Pancreas (tissue), 10 donors: Measurements from ENCODE around the gene SMOC2. TPM values are rescaled to one million over a fixed set of nuclear protein-coding genes. Genes with fewer than 3 reads are reported as not detected.

ENCODE experiments used
- ATAC-seq, 4 donors: fragments of 200-7000 bp; cut with Tn5 transposase; one replicate each; pipeline versions ENCODE4 v1.8.0 to v1.9.1; 2020; ENCODE audit warnings: mild to moderate bottlenecking in 4 of 4, moderate library complexity in 4 of 4
- DNase-seq, 6 donors: peaks; one replicate each; pipeline ENCODE4 v3.0.0-alpha.2; 2020
- FAIRE-seq: peaks from 2 replicates; lab custom pipeline; 2012; peaks lifted over from hg19 to GRCh38; lab: Jason Lieb, UNC
- H3K27ac ChIP-seq, 4 donors: fragments of 200-600 bp; sonication (generic); 1 replicate in 3 of 4; 2 replicates in 1 of 4; pipeline versions ENCODE4 v1.5.0 to v1.8.0; 2020
- H3K27me3 ChIP-seq, 4 donors: fragments of 200-600 bp; one replicate each; pipeline ENCODE4 v1.8.0; 2021
- H3K36me3 ChIP-seq, 3 donors: fragments of 200-600 bp; sonication (generic) in 1 of 3; one replicate each; pipeline versions ENCODE4 v1.5.0 to v1.8.0; 2020 to 2021
- H3K4me1 ChIP-seq, 3 donors: fragments of 200-600 bp; one replicate each; pipeline ENCODE4 v1.8.0; 2021
- H3K4me3 ChIP-seq, 4 donors: fragments of 200-600 bp; sonication (generic) in 2 of 4; one replicate each; pipeline versions ENCODE4 v1.5.0 to v1.8.0; 2020 to 2021
- H3K9me3 ChIP-seq, 4 donors: fragments of 200-600 bp; one replicate each; pipeline ENCODE4 v1.8.0; 2021
- CTCF ChIP-seq, 4 donors: fragments of 200-600 bp; sonication (generic) in 3 of 4; IDR thresholded peaks; one replicate each; pipeline versions ENCODE4 v1.5.0 to v1.8.0; 2021; ENCODE audit warnings: antibody characterized with exemption in 4 of 4
- WGBS, 2 donors: extraction: QIAGEN DNeasy Blood & Tissue Kit; methylation state at CpG; one replicate each; pipeline ENCODE4 v1.1.7; 2013; 5-methylcytosine and 5-hydroxymethylcytosine counted together
- intact Hi-C, 3 donors: fragments of 100-400 bp; cut with DNase I; formaldehyde crosslinking; loops; one replicate each; pipeline versions ENCODE4 v1.11.1 to v1.14.2; 2022
- polyA plus RNA-seq, 2 donors: library from polyadenylated mRNA; stranded (reverse); fragments of 200-250 nt; gene quantifications; one replicate each; pipeline ENCODE4 v1.2.3, GENCODE V29; 2013
- total RNA-seq, 6 donors: library from RNA; stranded (reverse); fragmentation: NEBNext Ultra II Directional in 4 of 6; extraction: Animal tissue kit (Norgen Biotek cat#: 25700) in 4 of 6; gene quantifications; one replicate each; pipeline versions ENCODE4 v1.2.1 to v1.2.4, GENCODE V29; 2021 to 2023
- donor health status: healthy with polysubstance abuse.
- donor health status: DM: no; HTN: no; CAD: no; lungs with moderate emphysema.
- donor health status: DM: no; HTN: no; CAD: no.
- donor health status: control.
- donor health status: control.
- donor health status: Bipolar disorder and iron deficiency.
- donor health status: DM: yes; HTN: yes; CAD: no.
- donor health status: DM: no; HTN: no; CAD: no.
- donor health status: DM: no; HTN: no; CAD: no.
- donor health status: DM: yes; HTN: yes; CAD: no.

Gene SMOC2
- total and polyA plus RNA-seq, 8 donors = 2.5 to 18.4 (median 6.5) TPM

DNA sequence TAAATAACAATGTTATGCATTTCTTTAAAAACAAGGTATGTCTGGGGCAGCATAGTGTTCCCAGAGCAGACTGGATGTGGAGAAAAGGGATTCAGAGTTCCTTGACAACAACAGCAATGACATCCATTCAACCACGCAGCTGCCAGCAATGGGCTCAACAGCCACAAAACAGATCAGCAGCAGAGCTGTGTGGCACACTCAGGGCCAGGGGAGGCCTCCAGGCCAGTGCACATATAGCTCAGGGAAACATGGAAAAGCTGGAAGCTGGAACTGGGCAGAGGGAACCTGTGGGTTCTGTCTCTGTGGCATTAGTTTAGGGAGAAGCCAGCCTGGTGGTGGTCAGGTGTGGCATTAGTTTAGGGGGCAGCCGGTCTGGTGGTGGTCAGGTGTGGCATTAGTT is 148.3 kb downstream of the SMOC2 start:
- DNase-seq = no peak
- no peaks in the 10 kb centered on the region for H3K9me3 ChIP-seq
- WGBS, 2 donors = 88 to 93% methylated on average over 2 of the region's 2 CpGs
- ATAC-seq = no peak
- no peaks in the 10 kb centered on the region for H3K27me3 ChIP-seq
- no peak overlapping the region for H3K4me3 ChIP-seq
- H3K27ac ChIP-seq = no peak overlapping the region
- intact Hi-C loops = no loop called here
- FAIRE-seq = no peak
- H3K4me1 ChIP-seq = no peaks in the 10 kb centered on the region
- no peak for TF ChIP-seq CTCF (IDR thresholded peaks at IDR 0.05)
- H3K36me3 ChIP-seq = no peaks in the 10 kb centered on the region

- TF ChIP-seq CTCF (IDR thresholded peaks at IDR 0.05) = no peak
- no peak overlapping the region for H3K4me3 ChIP-seq
- ATAC-seq = no peak
- H3K27me3 ChIP-seq = no peaks in the 10 kb centered on the region
- DNase-seq = no peak
- H3K27ac ChIP-seq = no peak overlapping the region
- no peaks in the 10 kb centered on the region for H3K36me3 ChIP-seq
- 86 to 95% methylated on average over 10 of the region's 10 CpGs for WGBS, 2 donors
- no peaks in the 10 kb centered on the region for H3K9me3 ChIP-seq
- FAIRE-seq = no peak
- no peaks in the 10 kb centered on the region for H3K4me1 ChIP-seq
- intact Hi-C loops = no loop called here
Measured at GRCh38 chr6:168590406-168590805, 149.4 kb downstream of the SMOC2 start.

DNA sequence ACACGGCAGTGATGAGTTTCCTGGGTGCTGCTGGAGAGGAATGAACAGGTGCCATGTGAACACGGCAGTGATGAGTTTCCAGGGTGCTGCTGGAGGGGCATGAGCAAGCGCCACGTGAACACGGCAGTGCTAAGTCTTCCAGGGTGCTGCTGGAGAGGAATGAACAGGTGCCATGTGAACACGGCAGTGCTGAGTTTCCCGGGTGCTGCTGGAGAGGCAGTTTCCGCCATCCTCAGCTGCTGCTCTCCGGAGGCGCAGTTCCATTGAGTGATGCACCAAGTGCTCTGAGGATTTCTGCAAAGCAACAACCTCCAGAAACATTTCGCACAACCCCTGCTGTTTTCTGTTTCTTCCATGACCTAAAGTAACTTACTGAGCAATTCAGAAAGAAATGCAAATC is 155.4 kb downstream of the SMOC2 start:
- H3K4me3 ChIP-seq = no peak overlapping the region
- intact Hi-C loops = no loop called here
- ATAC-seq (peak in 2 of 4 donors; percentile 19 to 60), DNase-seq (no peak), FAIRE-seq (no peak)
- no peak for TF ChIP-seq CTCF (IDR thresholded peaks at IDR 0.05)
- H3K27me3 ChIP-seq = no peaks in the 10 kb centered on the region
- WGBS, 2 donors = 61 to 75% methylated on average over 11 of the region's 11 CpGs
- H3K36me3 ChIP-seq = no peaks in the 10 kb centered on the region
- H3K27ac ChIP-seq = no peak overlapping the region
- no peaks in the 10 kb centered on the region for H3K9me3 ChIP-seq
- H3K4me1 ChIP-seq = no peaks in the 10 kb centered on the region

- no peaks in the 10 kb centered on the region for H3K9me3 ChIP-seq
- FAIRE-seq (no peak), DNase-seq (no peak), ATAC-seq (no peak)
- no peaks in the 10 kb centered on the region for H3K4me1 ChIP-seq
- H3K27me3 ChIP-seq = no peaks in the 10 kb centered on the region
- WGBS, 2 donors = 58 to 72% methylated on average over 8 of the region's 8 CpGs
- H3K4me3 ChIP-seq = no peak overlapping the region
- H3K27ac ChIP-seq = no peak overlapping the region
- H3K36me3 ChIP-seq = no peaks in the 10 kb centered on the region
- no peak for TF ChIP-seq CTCF (IDR thresholded peaks at IDR 0.05)
- intact Hi-C loops = no loop called here
Measured at GRCh38 chr6:168597471-168597875, 156.5 kb downstream of the SMOC2 start.

DNA sequence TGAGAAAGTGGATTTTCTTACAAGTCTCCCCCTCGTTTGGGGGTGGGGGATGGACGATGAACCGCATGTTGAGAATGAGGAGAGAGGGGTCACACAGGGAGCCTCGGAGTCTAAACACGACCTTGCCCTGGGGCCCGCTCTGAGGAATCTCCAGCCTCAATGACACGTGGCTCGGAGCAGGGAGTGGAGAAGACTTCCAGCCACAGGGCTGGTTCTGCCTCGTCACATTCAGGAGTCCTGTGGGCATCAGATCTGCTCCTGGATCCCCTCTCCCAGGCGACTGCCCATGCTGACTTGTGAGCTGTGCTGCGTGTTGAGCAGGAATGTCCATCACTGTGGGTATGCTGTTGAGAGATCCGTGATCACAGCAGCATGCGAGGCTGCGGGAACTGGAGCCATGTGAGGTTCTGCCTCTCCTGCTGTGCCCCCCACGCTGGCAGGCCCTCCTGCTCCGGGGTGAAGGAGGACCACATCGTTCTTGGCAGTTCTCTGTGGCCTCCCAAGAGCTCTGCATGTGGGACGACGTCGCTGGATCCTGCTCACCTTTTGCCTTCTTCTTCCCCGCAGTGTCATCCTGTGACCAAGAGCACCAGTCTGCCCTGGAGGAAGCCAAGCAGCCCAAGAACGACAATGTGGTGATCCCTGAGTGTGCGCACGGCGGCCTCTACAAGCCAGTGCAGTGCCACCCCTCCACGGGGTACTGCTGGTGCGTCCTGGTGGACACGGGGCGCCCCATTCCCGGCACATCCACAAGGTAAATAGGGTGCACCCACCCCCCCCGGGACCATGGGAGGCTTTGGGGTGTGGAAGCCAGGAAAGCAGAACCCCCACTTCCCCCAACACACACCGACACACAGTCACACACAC is 157.5 kb downstream of the SMOC2 start:
- Histone ChIP-seq H3K4me1 (no peaks in the 10 kb centered on the region), H3K27ac (no peak overlapping the region), H3K27me3 (no peaks in the 10 kb centered on the region), H3K9me3 (no peaks in the 10 kb centered on the region), H3K4me3 (no peak overlapping the region), H3K36me3 (no peaks in the 10 kb centered on the region)
- DNase-seq = no peak
- no peak for FAIRE-seq
- TF ChIP-seq CTCF (IDR thresholded peaks at IDR 0.05) = no peak
- 77 to 84% methylated on average over 32 of the region's 32 CpGs for WGBS, 2 donors
- intact Hi-C loops = no loop called here
- ATAC-seq = no peak
